Right lobe of liver (tissue), 6 donors: ENCODE data around the gene FUT4. TPM values are rescaled to one million over a fixed set of nuclear protein-coding genes. Genes with fewer than 3 reads are reported as not detected.

Experiments used
- ATAC-seq, 4 donors: fragments of 200-7000 bp; cut with Tn5 transposase; one replicate each; pipeline ENCODE4 v1.9.1; 2020; ENCODE audit warnings: mild to moderate bottlenecking in 4 of 4, moderate library complexity in 4 of 4
- DNase-seq, 3 donors: peaks; one replicate each; pipeline ENCODE4 v3.0.0-alpha.2; 2020
- H3K27ac ChIP-seq, 3 donors: fragments of 200-600 bp; one replicate each; pipeline ENCODE4 v1.8.0; 2022
- H3K27me3 ChIP-seq, 2 donors: fragments of 200-600 bp; one replicate each; pipeline ENCODE4 v1.8.0; 2022
- H3K36me3 ChIP-seq, 4 donors: fragments of 200-600 bp; sonication (generic) in 1 of 4; one replicate each; pipeline versions ENCODE4 v1.5.1 to v1.8.0; 2017 to 2022; ENCODE audit warnings: control low read depth in 1 of 4
- H3K4me1 ChIP-seq, 4 donors: fragments of 200-600 bp; sonication (generic) in 1 of 4; one replicate each; pipeline versions ENCODE4 v1.5.1 to v1.8.0; 2017 to 2022; ENCODE audit warnings: control low read depth in 1 of 4
- H3K4me3 ChIP-seq, 3 donors: fragments of 200-600 bp; one replicate each; pipeline ENCODE4 v1.8.0; 2022
- H3K9me3 ChIP-seq, 4 donors: fragments of 200-600 bp; sonication (generic) in 1 of 4; one replicate each; pipeline versions ENCODE4 v1.5.1 to v1.8.0; 2017 to 2022; ENCODE audit warnings: control low read depth in 1 of 4
- CTCF ChIP-seq, 4 donors: fragments of 200-600 bp in 3 of 4; fragments of 450-650 bp in 1 of 4; IDR thresholded peaks; one replicate each; pipeline versions ENCODE4 v1.5.1 to v1.8.0; 2016 to 2022; ENCODE audit warnings: antibody characterized with exemption in 4 of 4, mild to moderate bottlenecking in 2 of 4
- POLR2A ChIP-seq: fragments of 450-650 bp; IDR thresholded peaks from one replicate; pipeline ENCODE4 v1.6.1; 2017; ENCODE audit warnings: antibody characterized with exemption, mild to moderate bottlenecking
- WGBS: methylation state at CpG from one replicate; pipeline ENCODE4 v1.1.6; 2018; ENCODE audit warnings: low coverage, low lambda C conversion rate; ENCODE audit not compliant: insufficient coverage; ENCODE audit errors: missing lambda C conversion rate; 5-methylcytosine and 5-hydroxymethylcytosine counted together
- intact Hi-C, 2 donors: fragments of 100-400 bp; cut with DNase I; formaldehyde crosslinking; loops; one replicate each; pipeline versions ENCODE4 v1.11.2 to v1.14.1; 2022
- total RNA-seq, 6 experiments: library from RNA; depleted of rRNA in 2 of 6; stranded (reverse); fragments of >200 nt in 2 of 6; fragmentation: NEBNext Ultra II Directional in 3 of 6; extraction: Animal tissue kit (Norgen Biotek cat#: 25700) in 3 of 6; gene quantifications; one replicate each; pipeline versions ENCODE4 v1.1.0 to v1.2.4, GENCODE V29; 2016 to 2023
- donor health status: DM: no; HTN: yes; CAD: no.
- donor health status: DM: no; HTN: no; CAD: no.
- donor health status: DM: no; HTN: no; CAD: no.
- donor health status: DM: no; HTN: yes; CAD: no.
- donor health status: DM: no; HTN: yes; CAD: no.

FUT4 gene
- total RNA-seq, 6 experiments from 2014 or later: 0.90 to 3.1 (median 2.0) TPM

GRCh38 chr11:94515398-94515797 lies 28.3 kb upstream of the FUT4 start:
- WGBS: 82% methylated on average over 2 of the region's 2 CpGs
- no peaks in the 10 kb centered on the region for H3K9me3 ChIP-seq
- no peaks in the 10 kb centered on the region for H3K36me3 ChIP-seq
- intact Hi-C loops: no loop called here
- DNase-seq (no peak), ATAC-seq (no peak)
- no peak overlapping the region for H3K27ac ChIP-seq
- TF ChIP-seq POLR2A: no peak
- TF ChIP-seq CTCF (IDR thresholded peaks at IDR 0.05): no peak
- H3K4me1 ChIP-seq: peaks cover 0 to 14% (median 2%) of the 10 kb centered on the region in 4 donors
- H3K27me3 ChIP-seq: no peaks in the 10 kb centered on the region
- no peak overlapping the region for H3K4me3 ChIP-seq

GRCh38 chr11:94516725-94517124 lies 27.0 kb upstream of the FUT4 start:
- H3K36me3 ChIP-seq: no peaks in the 10 kb centered on the region
- TF ChIP-seq CTCF (IDR thresholded peaks at IDR 0.05): no peak
- TF ChIP-seq POLR2A: no peak
- H3K4me1 ChIP-seq: peaks cover 0 to 14% (median 2%) of the 10 kb centered on the region in 4 donors
- WGBS: 100% methylated on average over 1 of the region's 1 CpG
- no peak overlapping the region for H3K4me3 ChIP-seq
- no peaks in the 10 kb centered on the region for H3K27me3 ChIP-seq
- H3K27ac ChIP-seq: no peak overlapping the region
- ATAC-seq (no peak), DNase-seq (no peak)
- intact Hi-C loops: no loop called here
- no peaks in the 10 kb centered on the region for H3K9me3 ChIP-seq

DNA sequence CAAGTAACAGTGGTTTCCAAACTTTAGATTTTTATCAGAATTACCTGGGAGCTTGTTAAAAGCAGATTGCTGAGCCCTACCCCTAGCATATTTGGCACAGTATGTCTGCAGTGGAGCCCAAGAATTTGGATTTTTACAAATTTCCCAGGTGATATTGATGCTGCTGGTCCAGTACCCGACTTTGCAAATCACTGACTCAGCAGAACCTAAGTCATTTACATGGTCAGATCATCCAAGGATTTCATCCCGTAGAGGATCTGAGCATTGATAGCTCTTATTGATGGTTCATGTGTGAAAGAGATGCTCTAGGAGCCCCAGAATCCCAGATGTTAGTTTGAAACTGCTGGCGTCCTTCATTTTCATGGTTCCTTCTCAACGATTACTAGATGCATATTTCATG lies 25.4 kb upstream of the FUT4 start:
- Histone ChIP-seq H3K4me3 (no peak overlapping the region), H3K27me3 (no peaks in the 10 kb centered on the region), H3K9me3 (no peaks in the 10 kb centered on the region), H3K4me1 (peaks cover 0 to 4% (median 1%) of the 10 kb centered on the region in 4 donors), H3K27ac (no peak overlapping the region), H3K36me3 (no peaks in the 10 kb centered on the region)
- DNase-seq (no peak), ATAC-seq (no peak)
- intact Hi-C loops: no loop called here
- WGBS: 35% methylated on average over 4 of the region's 4 CpGs
- TF ChIP-seq CTCF (IDR thresholded peaks at IDR 0.05) (no peak), POLR2A (no peak)

DNA sequence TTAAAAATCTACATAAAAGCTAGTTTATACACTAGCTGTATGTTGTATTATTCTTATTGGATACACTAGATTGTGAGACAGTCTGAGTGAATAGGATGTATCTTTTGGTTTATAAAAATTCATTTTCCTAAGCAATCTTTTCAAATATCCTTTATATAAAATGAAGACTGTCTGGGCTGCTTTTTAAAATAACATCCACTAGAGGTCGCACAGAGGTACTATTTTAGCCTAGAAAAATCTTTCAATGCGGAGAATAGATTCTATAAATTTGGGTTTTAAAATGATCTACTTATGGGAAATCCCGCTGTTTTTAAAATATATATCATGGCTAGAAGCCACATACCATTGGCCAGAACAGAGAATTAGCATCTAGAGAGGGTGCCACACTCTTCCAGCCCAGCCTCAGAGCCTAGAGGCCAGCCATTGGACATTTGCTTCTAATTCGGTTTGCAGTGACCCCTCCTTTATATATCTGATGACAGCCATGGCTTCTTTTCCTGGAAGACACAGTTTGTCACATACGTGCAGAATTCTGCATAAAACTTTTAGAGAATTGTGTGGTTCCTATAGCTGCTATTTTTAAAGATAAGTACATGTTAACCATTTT lies 24.1 kb upstream of the FUT4 start:
- intact Hi-C loops: loop anchor here in 1 of 2 donors (10.0 kb wide), 1 partner anchor 75 kb away; no protein-coding TSS in a partner anchor
- Histone ChIP-seq H3K4me3 (no peak overlapping the region), H3K27ac (no peak overlapping the region), H3K36me3 (no peaks in the 10 kb centered on the region), H3K9me3 (no peaks in the 10 kb centered on the region), H3K27me3 (no peaks in the 10 kb centered on the region), H3K4me1 (no peaks in the 10 kb centered on the region)
- DNase-seq (no peak), ATAC-seq (peak; percentile 58 to 83 (median 67))
- WGBS: 9% methylated on average over 5 of the region's 5 CpGs
- TF ChIP-seq POLR2A (no peak), CTCF (IDR thresholded peaks at IDR 0.05) (peak; percentile 62 to 72 (median 65))
